Pons (tissue), 1 donor: Measurements from ENCODE around the gene MFAP2.
"Not testable (repeated sequence)": the region's sequence is repeated elsewhere in the genome, so short reads cannot be mapped to it uniquely, and the experiment has no call there.

Experiments
- DNase-seq: peaks from one replicate; pipeline ENCODE4 v3.0.0-alpha.2; 2016; ENCODE audit warnings: low spot score

Gene MFAP2

DNA sequence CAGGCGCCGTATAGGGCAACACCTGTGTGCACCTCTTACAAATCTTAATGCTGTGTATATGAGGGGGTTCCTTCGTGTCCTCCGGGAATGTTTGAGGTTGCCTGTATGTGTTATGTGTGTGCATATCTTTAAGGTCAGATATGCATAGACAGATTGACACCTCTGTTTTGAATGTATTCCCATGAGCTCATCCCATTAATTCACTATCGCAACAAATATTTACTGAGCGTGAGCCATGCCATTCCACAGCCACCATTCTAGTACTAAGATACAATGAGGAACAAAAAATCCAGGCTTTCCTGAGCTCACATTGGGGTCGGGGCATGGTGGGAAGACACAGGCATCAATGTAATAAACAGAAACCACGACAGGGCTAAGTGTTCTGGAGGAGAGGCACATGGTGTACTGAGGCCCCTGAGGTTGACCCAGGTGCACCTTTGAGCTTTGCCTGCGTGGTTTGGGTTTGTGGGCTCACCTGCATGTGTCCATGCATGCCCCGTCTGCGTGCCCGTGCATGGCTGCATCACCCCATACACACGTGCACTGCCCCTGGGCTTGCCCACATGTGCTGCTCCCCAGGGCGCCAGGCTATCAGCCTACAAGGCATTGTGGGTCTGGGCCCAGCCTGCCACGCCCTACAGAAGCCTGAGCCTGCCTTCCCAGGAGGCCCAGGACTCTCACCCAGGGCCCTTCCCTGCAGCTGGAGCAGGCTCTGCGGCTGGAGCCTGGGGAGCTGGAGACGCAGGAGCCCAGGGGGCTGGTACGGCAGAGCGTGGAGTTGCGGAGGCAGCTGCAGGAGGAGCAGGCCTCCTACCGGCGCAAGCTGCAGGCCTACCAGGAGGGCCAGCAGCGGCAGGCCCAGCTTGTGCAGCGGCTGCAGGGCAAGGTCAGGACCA lies 51.0 kb downstream of the MFAP2 start:
- DNase-seq, result not testable (repeated sequence)

DNA sequence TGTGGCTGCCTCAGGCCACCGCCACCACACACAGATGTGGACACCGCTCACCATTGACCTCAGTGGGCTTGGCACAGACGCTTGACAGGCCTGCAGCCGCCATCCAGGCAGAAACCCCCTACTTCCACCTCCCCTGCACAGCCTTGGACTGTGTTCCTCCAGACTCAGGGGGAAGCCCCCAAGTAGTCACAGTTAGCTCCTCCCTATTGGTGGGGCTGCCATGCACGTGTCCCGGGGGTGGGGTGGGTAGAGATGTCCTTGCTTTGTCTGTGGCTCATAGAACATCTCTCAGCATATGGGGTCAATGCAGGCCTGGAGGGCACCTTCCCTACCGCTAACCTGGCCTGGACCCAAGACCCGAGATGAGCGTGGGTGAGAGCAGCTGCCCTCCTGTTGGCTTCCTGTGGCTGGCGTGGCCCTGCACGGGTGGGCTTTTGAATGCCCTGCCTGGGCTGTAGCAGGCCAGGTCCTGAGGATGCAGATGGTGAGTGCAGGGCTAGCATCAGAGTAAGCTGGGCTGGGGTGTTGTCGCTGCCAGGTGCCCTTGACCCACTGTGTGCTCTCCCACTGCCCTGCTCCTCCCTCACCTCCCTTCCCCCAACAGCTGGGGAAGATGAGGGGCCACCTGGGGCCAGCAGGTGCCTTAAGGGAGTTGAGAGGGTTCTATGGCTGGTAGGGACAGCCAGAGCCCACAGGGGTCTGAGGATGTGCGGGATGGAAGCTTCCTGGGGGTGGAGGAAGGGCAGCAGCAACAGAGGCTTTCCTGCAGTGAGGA lies 52.5 kb downstream of the MFAP2 start:
- DNase-seq, result no peak

DNA sequence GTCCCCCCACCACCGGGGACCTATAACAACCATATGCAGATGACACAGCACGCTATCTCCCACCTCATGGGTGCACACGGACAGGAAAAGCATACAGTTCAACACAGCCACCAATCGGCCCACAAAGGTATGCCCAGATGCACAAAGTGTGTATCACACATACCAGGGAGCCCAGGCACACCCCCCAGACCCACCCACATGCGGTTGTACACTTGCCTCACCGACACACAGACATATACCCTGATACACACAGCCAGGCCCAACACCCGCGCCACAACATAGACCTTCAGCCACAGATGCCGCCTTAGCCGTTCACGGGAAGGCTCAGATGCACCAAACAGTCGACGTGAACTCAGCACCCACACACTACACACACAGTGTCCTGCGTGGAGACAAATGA lies 53.2 kb downstream of the MFAP2 start:
- no peak for DNase-seq

DNA sequence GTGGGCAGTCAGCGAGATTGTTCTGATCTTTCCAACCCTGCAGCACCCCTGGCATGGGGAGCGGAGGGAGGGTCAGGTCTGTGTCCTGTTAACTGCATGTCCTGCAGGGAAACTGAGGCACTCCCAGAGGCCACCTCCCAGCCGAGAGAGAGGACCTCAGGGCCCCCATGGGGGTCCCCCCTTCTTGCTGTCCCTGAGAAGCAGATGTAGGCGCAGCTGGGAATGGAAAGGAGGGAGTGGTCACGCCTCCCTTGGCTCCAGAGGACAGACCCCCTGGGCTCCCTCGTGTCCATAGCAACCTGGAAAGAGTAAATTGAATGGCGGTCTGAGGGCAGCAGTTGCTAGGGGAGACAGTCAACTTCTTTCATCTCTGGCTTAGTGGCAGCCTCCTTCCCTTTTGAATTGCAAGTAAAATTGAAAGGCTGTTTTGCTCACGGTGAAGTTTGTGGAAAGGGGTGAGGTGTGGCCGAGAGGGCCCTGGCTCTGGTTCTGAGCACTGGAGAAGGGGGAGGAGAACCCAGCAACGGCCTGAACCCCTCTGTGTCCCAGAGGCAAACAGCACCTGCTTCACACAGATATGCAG lies 53.8 kb downstream of the MFAP2 start:
- DNase-seq, result no peak

DNA sequence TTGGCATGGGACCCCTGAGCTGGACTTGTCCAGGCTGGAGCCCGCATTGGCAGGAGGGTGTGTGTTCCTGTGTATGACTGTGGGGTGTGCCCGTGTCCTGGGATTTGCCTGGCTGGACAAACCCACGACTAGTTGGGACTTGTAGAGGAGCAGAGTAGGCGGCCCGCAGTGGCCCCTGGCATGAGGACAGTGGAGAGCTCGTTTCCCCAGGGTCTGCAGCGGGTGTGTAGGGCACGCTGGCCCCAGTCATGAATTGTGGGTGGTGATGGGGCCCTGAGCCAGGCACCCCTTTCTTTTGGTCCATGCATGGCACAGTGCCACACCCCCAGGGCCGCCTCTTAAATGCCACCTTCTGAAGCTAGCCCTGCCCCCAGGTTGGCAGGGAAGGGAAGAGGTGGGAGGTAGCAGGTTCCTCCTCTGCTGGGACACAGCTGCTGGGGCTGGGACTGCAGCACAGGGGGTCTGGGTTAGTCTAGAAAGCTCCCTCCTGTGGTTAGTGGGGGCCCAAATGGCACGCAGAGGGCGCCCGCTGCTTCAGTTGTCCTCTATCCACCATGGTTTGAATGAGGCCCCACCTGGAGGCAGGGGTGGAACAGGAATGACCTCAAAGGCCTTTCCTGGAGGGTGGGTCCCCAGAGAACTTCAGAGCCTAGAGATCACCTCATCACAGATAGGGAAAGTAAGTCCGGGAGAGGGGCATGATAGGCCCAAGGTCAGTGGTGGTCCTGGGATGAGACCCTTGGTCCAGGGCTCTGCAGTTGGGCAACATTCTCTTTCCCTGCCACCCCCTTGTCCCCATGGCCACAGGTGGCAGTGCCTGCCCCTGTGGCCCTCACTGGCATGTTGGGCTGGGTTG lies 54.6 kb downstream of the MFAP2 start:
- DNase-seq, result no peak

DNA sequence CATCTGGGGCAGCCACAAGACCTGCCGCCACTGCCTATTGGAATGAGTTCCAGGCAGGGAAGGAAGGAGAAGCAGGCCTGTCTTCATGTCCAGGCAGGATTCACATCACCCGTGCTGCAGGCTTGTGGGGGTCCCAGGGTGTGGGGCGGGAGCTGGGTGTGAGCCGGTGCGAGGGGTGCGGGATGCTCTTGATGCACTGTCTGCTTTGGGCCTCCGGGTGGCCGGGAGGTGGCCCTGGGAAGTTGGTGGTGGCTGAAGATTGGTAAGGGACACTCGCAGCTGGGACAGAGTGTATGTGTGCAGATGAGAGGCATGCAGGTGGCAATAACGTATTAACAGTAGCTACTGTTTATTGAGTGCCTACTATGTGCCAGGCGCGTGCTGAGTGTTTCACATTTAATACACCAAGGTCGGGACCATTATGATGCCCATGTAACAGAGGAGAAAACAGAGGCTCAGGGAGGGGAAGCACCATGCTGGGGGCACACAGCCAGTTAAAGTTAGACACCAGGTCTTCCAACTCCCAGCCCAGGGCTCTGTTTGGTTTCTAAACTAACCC lies 55.4 kb downstream of the MFAP2 start:
- DNase-seq, result no peak
